ENCODE data around the gene PKHD1. TPM values are rescaled to one million over a fixed set of nuclear protein-coding genes. Genes with fewer than 3 reads are reported as not detected.

The PKHD1 gene
- total RNA-seq, 2 donors from 2014 or later, result 0.14 TPM; not detected in 1

- ATAC-seq (ENCODE audit: insufficient number of reproducible peaks, low FRiP score, low read depth) (no peak), DNase-seq (ENCODE audit: low spot score) (no peak)
- Histone ChIP-seq H3K27me3 (replicated peaks; ENCODE audit: insufficient read depth) (no peaks in the 10 kb centered on the region), H3K4me1 (ENCODE audit: control insufficient read depth in 1 of 2, low read depth in 2 of 2) (no peaks in the 10 kb centered on the region), H3K36me3 (no peaks in the 10 kb centered on the region), H3K27ac (no peak overlapping the region), H3K9me3 (no peaks in the 10 kb centered on the region), H3K4me3 (no peak overlapping the region)
- TF ChIP-seq, protein P1, sequence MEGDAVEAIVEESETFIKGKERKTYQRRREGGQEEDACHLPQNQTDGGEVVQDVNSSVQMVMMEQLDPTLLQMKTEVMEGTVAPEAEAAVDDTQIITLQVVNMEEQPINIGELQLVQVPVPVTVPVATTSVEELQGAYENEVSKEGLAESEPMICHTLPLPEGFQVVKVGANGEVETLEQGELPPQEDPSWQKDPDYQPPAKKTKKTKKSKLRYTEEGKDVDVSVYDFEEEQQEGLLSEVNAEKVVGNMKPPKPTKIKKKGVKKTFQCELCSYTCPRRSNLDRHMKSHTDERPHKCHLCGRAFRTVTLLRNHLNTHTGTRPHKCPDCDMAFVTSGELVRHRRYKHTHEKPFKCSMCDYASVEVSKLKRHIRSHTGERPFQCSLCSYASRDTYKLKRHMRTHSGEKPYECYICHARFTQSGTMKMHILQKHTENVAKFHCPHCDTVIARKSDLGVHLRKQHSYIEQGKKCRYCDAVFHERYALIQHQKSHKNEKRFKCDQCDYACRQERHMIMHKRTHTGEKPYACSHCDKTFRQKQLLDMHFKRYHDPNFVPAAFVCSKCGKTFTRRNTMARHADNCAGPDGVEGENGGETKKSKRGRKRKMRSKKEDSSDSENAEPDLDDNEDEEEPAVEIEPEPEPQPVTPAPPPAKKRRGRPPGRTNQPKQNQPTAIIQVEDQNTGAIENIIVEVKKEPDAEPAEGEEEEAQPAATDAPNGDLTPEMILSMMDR (IDR thresholded peaks at IDR 0.05), result no peak
Measured at GRCh38 chr6:51868591-51869355, 218.6 kb downstream of the PKHD1 start.

- TF ChIP-seq, protein P1 (IDR thresholded peaks at IDR 0.05), result no peak
- no peaks in the 10 kb centered on the region for H3K36me3 ChIP-seq
- no peaks in the 10 kb centered on the region for H3K4me1 ChIP-seq (ENCODE audit: control insufficient read depth in 1 of 2, low read depth in 2 of 2)
- no peaks in the 10 kb centered on the region for H3K27me3 ChIP-seq (replicated peaks; ENCODE audit: insufficient read depth)
- no peak overlapping the region for H3K27ac ChIP-seq
- no peak overlapping the region for H3K4me3 ChIP-seq
- H3K9me3 ChIP-seq, result no peaks in the 10 kb centered on the region
- DNase-seq (ENCODE audit: low spot score), result no peak
- no peak for ATAC-seq (ENCODE audit: insufficient number of reproducible peaks, low FRiP score, low read depth)
Measured at GRCh38 chr6:51866867-51867266, 220.5 kb downstream of the PKHD1 start.

DNA sequence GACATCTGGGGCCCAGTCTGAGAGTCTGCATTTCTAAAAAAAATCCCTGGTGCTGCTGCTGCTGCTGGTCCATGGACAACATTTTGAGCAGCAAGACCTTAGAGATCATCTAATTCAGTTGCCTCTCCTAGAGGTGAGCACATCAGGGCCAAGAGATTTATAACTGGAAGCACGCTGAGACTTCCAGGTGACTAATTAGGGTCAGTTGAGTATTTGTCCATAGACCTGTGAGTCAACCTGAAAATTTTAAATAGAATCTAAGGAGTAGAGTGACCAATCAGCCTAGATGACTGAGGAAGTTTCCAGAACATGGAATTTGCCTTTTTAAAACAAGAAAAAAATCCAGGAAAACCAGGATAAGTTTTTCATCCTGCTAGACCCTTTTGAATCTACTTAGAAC lies 221.4 kb downstream of the PKHD1 start:
- Histone ChIP-seq H3K27me3 (replicated peaks; ENCODE audit: insufficient read depth) (no peaks in the 10 kb centered on the region), H3K36me3 (no peaks in the 10 kb centered on the region), H3K9me3 (no peaks in the 10 kb centered on the region), H3K4me1 (ENCODE audit: control insufficient read depth in 1 of 2, low read depth in 2 of 2) (no peaks in the 10 kb centered on the region), H3K27ac (no peak overlapping the region), H3K4me3 (no peak overlapping the region)
- ATAC-seq (ENCODE audit: insufficient number of reproducible peaks, low FRiP score, low read depth), result no peak
- no peak for DNase-seq (ENCODE audit: low spot score)
- TF ChIP-seq, protein P1 (IDR thresholded peaks at IDR 0.05), result no peak

- Histone ChIP-seq H3K36me3 (no peaks in the 10 kb centered on the region), H3K4me3 (no peak overlapping the region), H3K27me3 (replicated peaks; ENCODE audit: insufficient read depth) (no peaks in the 10 kb centered on the region), H3K27ac (no peak overlapping the region), H3K9me3 (no peaks in the 10 kb centered on the region), H3K4me1 (ENCODE audit: control insufficient read depth in 1 of 2, low read depth in 2 of 2) (no peaks in the 10 kb centered on the region)
- ATAC-seq (ENCODE audit: insufficient number of reproducible peaks, low FRiP score, low read depth) (no peak), DNase-seq (ENCODE audit: low spot score) (no peak)
- TF ChIP-seq, protein P1 (IDR thresholded peaks at IDR 0.05), result no peak
Measured at GRCh38 chr6:51865176-51865575, 222.2 kb downstream of the PKHD1 start.

- no peaks in the 10 kb centered on the region for H3K27me3 ChIP-seq (replicated peaks; ENCODE audit: insufficient read depth)
- H3K36me3 ChIP-seq, result no peaks in the 10 kb centered on the region
- H3K9me3 ChIP-seq, result no peaks in the 10 kb centered on the region
- no peak overlapping the region for H3K4me3 ChIP-seq
- TF ChIP-seq, protein P1 (IDR thresholded peaks at IDR 0.05), result no peak
- peaks cover 4 to 11% of the 10 kb centered on the region in 2 donors for H3K4me1 ChIP-seq (ENCODE audit: control insufficient read depth in 1 of 2, low read depth in 2 of 2)
- no peak for ATAC-seq (ENCODE audit: insufficient number of reproducible peaks, low FRiP score, low read depth)
- no peak for DNase-seq (ENCODE audit: low spot score)
- H3K27ac ChIP-seq, result no peak overlapping the region
Measured at GRCh38 chr6:51857134-51857533, 230.3 kb downstream of the PKHD1 start.

All from thoracic aorta (tissue), 2 donors.